GM19043 (cell line): ENCODE results near the gene RAX.

ENCODE experiments used
- ATAC-seq: cut with Tn5 transposase; IDR thresholded peaks from one replicate; pipeline ENCODE4 v1.9.1; 2021; ENCODE audit warnings: low read depth; ENCODE audit not compliant: unreplicated experiment

The RAX gene

DNA sequence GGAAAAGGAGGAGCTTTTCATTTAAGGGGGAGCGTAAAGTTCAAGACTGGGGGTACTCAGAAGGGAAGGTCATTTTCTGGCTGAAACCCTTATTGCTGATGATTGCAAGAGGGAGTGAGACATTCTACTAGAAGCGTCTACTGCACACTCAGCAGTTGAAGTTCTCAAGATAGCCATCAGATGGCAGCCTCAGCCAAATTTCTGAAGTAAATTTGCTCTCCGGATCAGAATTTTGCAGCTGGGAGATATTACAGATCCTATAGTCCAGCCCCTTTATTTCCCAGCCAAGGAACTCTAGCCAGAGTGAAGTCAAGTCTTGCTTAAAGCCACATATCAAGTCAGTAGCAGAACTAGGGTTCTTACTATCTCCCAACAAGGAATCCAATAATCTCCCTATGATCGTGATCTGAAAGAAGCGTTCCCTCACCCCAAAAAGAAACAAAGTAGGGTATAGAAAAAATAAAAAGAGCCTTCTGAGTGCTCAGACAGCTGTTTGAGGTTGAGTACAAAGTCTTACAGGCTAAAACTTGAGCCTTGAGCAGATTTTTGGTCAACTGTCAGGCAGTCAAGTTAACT lies 24.0 kb downstream of the RAX start:
- ATAC-seq, result no peak

DNA sequence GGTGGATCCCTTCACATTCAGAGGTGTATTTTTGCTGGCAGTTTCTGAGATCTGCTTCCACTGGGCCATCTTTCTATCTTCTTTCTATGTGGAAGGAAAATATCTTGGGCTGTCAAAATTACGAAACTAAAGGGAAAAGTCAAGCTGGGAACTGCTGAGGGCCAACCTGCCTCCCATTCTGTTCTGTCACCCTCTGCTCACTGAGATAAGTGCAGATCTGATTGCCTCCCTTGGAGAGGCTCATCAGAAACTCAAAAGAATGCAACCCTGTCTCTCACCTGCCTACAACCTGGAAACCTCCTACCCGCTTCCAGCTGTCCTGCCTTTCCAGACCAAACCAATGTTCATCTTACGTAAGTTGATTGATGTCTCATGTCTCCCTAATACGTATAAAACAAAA lies 26.5 kb downstream of the RAX start:
- no peak for ATAC-seq

DNA sequence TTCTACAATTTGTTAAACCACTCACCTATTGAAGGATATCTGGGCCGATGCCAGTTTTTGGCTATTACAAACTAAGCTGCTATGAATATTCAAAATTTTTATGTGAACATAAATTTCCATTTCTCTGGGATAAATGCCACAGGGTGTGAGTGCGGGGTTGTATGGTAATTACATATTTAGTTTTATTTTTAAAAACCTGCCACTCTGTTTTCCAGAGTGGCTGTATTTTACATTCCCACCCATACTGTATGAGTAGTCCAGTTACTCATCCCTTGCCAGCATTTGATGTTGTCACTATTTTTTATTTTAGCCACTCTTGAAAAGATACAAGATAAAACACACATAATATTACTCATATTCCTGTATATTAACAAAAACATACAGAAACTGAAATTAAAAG lies 30.3 kb downstream of the RAX start:
- ATAC-seq, result no peak

DNA sequence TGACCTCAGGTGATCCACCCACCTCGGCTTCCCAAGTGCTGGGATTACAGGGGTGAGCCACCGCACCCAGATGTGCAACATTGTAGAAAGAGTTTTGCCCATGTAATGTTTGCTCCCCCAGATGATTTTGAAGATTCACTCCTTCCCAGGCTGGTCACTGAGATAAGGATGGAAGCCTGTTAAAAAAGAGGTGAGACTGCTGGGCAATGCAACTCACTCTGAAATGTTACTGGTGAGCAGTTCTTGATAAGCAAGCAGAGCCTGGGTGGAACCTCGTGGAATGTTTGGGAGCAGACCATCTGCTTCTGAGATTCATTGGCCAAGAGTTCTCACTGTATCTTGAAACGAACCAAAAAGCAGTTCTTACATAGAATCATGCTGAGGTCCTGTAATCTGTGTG lies 33.6 kb downstream of the RAX start:
- no peak for ATAC-seq

DNA sequence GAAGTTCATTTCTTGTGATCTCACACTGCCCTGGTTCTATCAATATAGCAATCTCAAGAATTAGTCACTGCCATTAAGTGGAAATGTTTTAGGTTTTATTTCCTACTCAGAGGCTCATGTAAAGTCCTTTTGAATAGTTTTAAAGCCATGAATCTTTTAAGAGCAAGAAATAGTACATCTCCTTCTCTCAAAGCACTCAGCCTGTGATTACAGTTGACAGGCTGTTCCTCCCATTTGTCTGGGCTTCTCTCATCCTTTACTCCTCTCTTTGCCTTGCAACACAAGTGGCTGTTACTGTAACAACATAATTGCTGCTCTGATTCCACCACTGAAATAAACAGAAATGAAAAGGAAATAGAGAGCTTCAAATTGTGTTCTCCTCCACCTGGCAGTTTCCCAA lies 34.9 kb downstream of the RAX start:
- ATAC-seq, result no peak

DNA sequence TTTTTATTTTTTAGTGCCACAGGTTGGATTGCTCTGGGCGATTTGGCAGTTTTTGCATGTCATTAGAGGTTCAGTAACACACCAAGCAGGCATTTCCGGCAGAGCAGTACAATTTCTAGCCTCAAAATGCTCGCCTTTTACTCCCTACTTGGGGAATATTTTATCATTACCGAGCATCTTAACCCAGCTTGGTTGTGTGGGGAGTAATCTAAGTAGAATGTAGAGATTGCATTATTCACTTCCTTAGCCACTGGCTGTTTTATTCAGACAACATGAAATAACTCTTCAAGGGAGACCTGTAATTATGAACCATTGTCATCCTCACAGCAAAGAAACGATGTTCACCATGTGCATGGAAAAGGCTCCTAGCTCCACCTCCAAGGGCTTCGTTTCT lies 40.2 kb downstream of the RAX start:
- no peak for ATAC-seq

DNA sequence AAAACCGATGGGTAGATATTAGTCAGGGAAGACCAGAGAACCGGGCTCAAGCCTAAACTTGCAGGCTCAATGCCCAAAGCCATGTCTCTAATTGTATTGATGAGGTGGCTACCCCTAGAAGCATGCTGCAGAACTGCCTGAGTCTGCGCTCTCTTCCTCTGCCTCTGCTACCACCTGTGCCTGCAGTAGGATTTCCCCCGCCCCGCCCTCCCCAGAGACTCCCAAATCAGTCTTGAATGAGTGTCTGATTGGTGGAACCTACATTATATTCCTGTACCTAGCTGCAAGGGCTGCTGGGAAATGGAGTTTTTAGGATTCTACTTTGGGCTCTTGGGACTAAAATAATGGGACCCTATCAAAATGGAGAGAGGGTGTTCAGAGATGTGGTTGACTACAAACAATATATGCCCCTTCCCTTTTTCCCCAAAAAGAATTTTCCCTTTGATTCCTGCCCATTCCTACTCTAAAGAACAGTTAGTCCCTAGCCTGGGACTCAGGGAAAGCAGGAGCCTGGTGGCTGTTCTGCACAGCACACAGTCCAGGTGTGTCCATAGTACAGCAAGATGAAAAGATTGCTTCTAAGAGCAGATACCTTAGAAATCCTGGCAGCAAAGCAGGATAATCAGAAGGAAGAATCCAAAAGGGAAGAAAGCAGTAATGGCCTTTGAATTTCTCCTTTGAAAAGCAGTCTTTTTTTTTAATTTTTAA lies 40.8 kb downstream of the RAX start:
- ATAC-seq, result no peak

DNA sequence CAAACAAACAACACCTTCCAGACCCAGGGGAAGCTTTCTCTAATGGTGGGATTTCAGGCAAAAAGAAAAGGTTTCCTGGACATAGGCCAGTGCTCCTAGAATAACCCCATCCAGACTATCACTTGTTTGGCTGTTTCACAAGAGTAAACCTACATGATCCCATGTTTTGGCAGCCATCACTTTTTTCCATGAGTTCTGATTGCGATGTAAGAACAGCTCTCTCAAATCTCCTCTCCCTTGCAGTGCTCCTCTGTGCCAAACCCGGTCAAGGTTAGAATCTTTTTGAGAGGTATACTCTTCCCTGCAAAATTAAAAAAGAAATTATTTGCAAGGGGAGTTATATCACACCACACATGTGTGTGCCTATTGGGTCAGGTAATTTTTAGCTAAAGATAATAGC lies 41.4 kb downstream of the RAX start:
- no peak for ATAC-seq

DNA sequence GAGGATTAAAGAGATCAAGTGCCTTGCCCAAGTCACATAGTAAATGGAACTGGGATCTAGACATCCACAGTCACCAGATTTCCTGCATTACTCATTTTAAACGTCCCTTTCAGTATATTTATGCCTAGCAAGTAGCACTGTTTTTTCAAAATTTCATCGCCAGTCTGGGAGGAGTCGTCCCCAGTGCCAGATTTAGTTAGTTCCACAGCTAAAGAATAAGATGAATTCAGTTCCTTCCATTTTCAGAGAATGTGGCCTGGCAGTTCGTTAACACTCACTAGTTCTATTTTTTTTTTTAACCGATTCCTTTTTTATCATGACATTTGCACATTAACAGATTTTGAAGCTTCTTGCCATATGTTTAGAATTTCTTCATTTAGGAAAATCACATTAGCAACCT lies 42.1 kb downstream of the RAX start:
- ATAC-seq, result no peak

DNA sequence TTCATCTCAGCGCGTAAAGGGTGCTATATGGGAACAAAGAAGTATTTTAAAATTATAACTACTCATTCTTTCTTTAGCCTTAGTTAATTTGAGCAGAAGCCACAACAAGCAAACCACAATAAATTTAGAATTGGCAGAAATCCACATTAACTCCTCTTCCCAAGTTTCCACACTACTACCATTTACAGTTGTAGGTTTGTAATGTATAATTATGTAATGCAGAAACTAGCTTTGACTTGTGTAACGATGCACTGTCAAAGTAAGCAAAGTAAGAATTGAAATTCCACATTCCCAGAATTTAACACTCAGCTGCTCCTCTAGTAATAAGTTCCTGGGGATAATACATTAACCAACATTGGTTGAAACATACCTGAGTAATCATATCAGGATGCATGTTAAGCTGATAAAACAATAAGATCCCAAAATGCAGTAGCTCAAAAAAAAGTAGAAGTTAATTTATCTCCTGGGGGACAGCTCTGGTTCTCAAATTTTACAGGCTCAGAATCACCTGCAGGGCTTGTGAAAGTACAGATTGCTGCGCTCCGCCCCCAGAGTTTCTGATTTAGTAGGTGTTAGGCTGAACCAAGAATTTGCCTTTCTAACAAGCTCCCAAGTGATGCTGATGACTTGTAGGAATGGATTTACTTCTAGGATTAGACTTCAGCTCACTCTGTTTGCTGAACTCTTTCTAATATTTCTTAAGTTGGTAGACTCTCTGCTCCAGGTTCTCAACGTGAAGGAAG lies 43.4 kb downstream of the RAX start:
- no peak for ATAC-seq

DNA sequence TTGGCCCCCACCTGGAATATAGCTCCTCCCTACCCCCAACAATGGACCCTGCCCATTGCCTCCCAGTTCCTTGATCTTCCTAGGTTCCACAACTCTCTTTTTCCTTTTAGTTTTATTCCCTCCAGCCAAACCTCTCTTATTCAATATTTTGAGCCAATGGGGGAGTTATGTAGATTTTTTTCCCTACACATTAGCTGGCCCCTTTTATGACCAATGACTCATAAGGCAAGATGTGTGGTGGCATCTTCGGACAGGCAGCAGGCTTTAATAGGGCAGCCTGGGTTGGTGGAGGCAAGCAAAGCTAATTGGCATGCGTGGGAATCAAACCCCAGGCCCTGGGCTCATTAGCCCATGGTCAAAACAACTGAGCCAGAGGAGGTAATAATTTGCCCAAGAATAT lies 44.1 kb downstream of the RAX start:
- no peak for ATAC-seq

DNA sequence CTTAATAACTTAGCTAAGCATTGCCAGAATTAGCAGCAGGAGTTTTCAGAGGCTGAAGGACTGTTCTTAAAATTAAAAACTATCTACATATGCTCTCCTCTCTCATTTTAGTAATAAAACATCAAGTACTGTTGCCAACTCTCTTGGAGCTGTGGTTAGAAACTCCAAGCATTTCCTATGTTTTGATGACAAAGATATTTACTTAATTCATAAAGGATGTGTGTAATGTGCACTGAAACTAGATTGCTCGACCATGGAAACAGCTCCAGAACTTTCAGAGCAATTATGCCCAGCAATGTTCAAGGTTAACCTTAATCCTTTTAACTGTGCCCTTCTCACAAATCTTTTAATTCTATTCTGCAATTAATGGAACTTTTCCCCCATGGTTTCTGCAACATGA lies 44.9 kb downstream of the RAX start:
- ATAC-seq, result no peak

DNA sequence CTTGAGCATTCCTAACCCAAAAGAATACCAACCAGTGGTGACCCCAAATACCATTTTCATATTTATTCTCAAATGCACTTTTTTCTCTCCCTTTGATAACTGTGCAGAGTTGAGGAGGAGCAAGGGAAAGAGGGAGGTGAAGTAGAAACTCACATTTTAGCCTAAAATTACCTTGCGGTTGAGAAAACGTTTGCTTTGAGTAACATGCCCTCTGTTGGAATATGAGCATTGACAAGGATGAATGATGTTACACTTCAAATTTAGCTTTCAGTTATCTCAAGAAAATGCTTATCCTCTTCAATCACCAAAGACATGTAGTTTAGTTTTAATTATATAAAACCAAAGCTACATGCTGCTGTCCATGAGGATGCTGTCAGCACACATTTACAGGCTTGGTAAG lies 50.9 kb downstream of the RAX start:
- no peak for ATAC-seq

DNA sequence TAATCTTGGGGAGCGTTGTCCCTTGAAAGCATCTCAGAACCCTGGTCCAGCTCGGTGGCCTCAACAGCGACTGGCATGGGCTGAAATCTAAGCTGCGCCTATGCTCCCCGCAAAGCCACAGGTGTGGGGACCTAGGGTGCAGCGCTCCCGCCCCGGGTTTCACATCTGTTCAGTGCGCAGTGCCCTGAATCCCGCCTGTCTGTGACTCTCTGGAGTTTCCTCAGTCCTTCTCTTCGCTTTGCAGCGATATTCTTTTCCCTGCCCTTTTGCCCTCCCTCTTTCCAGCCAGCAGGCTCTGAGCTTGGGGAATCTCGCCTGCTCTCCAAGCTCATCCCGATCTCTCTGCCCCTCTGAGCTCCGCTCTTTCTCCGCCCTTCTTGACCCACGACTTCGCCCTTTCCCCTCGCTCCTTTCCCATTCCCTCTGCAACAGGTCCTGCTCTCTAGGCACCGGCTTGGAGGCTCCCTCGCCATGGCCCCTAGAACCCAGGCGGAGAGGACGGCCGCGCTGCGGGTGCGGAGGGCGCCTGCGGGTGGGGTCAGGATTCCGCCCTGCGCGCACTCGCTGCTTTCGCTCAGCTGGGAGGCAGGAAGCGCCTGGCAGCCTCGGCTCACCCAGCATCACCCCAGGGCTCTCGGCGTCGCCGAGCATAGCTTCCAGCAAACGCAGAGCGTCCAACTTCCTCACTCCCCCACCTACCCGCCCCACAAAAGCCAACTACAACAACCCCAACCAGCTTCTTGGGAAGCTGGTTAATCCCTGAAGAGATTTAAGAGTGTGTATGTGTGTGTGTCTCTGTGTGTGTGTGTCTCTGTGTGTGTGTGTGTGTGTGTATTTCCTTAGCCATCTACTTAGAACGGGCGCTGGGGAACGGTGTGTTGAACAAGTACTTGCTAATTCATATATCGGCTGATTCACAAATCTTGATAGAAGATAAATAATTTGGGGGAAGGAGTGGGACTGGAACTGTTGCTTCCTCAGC lies 52.2 kb downstream of the RAX start:
- no peak for ATAC-seq

DNA sequence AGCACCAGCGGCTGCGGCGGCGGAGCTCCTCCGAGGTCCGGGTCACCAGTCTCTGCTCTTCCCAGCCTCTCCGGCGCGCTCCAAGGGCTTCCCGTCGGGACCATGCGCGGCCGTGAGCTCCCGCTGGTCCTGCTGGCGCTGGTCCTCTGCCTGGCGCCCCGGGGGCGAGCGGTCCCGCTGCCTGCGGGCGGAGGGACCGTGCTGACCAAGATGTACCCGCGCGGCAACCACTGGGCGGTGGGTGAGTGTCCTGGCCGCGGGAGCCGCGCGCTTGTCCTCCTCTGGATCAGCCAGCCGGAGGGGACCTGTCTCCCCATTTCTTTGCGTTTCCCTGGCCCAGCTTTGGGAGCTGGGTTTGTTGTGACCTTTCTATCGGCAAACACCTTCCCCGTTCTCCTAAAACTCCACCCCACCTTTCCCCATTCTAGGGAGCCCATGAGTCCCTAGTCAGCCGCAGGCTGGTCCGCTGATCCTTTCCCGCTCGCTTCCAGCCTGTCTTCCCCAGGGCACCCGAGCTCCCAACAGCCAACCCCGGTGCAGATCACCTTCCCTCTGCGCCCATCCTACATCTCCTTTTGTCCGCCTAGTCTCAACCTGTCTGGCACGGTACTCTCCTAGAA lies 53.0 kb downstream of the RAX start:
- no peak for ATAC-seq

DNA sequence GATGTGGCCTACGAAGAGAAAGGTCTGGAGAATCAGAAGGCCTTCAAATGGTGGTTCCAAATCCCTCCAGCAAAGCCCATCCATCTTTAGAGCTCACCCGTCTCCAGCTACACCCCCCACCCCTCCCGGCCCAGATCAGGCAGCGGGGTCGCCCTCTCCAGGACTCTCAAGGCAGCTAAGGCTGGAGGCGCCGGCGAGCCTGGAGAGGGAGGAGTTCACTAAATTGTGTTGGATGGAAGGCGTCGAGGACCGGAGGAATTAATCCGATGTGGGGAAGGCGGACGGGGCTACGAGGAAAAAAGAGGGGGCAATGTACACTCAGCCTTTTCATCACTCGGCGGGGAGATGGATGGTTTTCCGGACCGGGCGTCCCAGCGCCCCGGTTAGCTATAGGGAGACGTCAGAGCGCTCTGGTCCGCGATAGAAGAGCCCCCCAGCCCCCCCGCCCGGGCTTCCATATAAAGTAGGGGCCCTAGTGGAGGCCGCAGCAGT lies 53.5 kb downstream of the RAX start, which contains the start of gene GRP:
Gene GRP (plus strand): TSS at position 487 of the 492 bp plus-strand sequence. CDS start 108 bp downstream, outside the sequence.
- ATAC-seq, result no peak

DNA sequence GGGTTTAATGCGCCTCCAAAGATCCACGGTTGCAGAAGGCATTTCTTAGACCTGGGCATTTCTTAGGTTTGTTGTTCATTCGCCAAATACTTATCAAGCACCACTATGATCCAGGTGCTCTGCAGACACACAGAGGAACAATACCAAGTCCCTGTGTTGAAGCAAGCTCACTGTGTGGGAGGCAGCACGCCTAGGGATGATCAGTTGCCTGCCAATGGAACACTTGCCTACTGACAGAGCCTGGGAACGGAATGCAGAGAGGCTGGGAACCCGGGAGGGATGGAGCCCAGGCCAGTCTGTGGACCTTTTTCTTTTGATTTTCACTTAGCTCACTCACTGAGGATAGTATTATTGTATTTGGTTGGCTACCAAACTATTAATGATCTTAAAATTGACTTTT lies 55.2 kb downstream of the RAX start:
- no peak for ATAC-seq
